Breast epithelium (tissue), 3 donors: ENCODE results near the gene PDIA2.

Experiments used
- CTCF ChIP-seq, 3 donors: fragments of 450-650 bp; IDR thresholded peaks; one replicate each; pipeline ENCODE4 v1.5.1; 2016 to 2017; ENCODE audit warnings: antibody characterized with exemption in 3 of 3, mild to moderate bottlenecking in 3 of 3, moderate library complexity in 3 of 3
- POLR2AphosphoS5 ChIP-seq, 3 donors: sonication (generic); formaldehyde crosslinking; IDR thresholded peaks; one replicate each; pipeline ENCODE4 v1.6.1; 2017; ENCODE audit warnings: antibody characterized with exemption in 3 of 3

DNA sequence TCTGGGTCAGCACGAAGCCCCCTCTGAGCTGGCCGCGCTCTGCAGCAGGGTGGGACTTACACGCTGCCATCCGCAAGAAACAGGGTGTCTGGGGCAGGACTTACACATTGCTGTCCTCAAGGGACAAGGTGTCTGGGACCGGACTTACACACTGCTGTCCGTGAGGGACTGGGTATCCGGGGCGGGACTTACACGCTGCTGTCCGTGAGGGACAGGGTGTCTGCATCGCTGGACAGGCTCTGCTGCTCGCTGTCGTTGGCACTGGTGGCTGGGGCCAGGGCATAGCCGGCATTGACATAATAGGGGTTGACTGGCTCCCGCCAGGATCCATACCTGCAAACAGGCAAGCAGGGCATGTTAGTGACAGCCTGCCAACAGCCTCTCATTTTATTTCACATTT lies 31.4 kb downstream of the PDIA2 start:
- TF ChIP-seq CTCF (IDR thresholded peaks at IDR 0.05) (no peak), POLR2AphosphoS5 (IDR thresholded peaks at IDR 0.05) (no peak)
